Prostate gland (tissue), 2 donors: ENCODE data around the gene HYOU1.

Source experiments
- CTCF ChIP-seq, 4 experiments: fragments of 200-600 bp in 2 of 4; fragments of 450-650 bp in 2 of 4; sonication (generic) in 2 of 4; IDR thresholded peaks; 1 replicate in 3 of 4; 2 replicates in 1 of 4; pipeline ENCODE4 v1.5.1; 2016 to 2019; ENCODE audit warnings: antibody characterized with exemption in 4 of 4, mild to moderate bottlenecking in 2 of 4, moderate library complexity in 2 of 4
- POLR2A ChIP-seq: fragments of 450-650 bp; IDR thresholded peaks from one replicate; pipeline ENCODE4 v1.6.1; 2016; ENCODE audit warnings: antibody characterized with exemption, mild to moderate bottlenecking
- POLR2AphosphoS5 ChIP-seq: sonication (generic); formaldehyde crosslinking; IDR thresholded peaks from one replicate; pipeline ENCODE4 v1.6.1; 2017; ENCODE audit warnings: antibody characterized with exemption

- peak in 1 of 4 experiments; percentile 22 for TF ChIP-seq CTCF (IDR thresholded peaks at IDR 0.05)
- TF ChIP-seq POLR2A = no peak
- TF ChIP-seq POLR2AphosphoS5 = no peak
Observed at GRCh38 chr11:119065369-119065768, 8.4 kb upstream of the HYOU1 start.
